Pons (tissue), 1 donor: Measurements from ENCODE around the gene CUBN.
"Not testable (repeated sequence)": the region's sequence is repeated elsewhere in the genome, so short reads cannot be mapped to it uniquely, and the experiment has no call there.

ENCODE experiments used
- DNase-seq: peaks from one replicate; pipeline ENCODE4 v3.0.0-alpha.2; 2016; ENCODE audit warnings: low spot score

Gene CUBN

DNA sequence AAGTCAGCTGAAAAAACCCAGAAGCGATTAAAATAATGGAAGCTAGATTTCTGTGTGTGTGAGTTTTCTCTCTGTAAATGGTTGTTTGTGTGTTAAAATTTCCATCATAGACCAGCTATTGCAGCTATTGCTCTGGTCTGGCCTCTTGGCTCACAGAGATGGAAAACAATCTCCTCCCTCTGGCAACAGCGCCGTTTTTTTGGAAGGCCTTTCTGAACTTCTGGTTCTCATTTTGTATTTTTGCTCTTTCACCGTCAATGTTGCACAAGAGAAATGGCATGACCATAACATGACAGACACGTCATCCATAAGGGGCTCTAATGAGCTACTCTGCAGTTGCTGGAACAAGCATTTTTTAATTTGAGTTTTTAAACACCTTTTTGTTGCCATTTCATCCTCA, 91.0 kb downstream of the CUBN start:
- DNase-seq = no peak

DNA sequence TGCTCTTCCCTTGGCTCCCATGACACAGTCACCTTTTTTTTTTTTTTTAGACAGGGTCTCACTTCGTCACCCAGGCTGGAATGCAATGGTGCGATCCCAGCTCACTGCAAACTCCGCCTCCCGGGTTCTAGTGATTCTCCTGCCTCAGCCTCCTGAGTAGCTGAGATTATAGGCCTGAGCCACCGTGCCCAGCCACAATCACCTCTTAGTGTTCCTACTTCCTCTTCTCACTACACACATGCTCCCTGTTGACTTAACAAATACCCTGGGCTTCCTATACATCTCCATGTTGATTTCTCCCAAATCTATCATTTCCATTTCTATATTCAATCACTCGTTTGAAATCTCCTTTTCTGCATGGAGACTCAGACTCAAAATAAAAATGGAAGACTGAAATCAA, 91.7 kb downstream of the CUBN start:
- DNase-seq = no peak

- no peak for DNase-seq
Observed at GRCh38 chr10:17035446-17035845, 94.2 kb downstream of the CUBN start.

- DNase-seq = no peak
Observed at GRCh38 chr10:17033529-17034260, 95.9 kb downstream of the CUBN start.

DNA sequence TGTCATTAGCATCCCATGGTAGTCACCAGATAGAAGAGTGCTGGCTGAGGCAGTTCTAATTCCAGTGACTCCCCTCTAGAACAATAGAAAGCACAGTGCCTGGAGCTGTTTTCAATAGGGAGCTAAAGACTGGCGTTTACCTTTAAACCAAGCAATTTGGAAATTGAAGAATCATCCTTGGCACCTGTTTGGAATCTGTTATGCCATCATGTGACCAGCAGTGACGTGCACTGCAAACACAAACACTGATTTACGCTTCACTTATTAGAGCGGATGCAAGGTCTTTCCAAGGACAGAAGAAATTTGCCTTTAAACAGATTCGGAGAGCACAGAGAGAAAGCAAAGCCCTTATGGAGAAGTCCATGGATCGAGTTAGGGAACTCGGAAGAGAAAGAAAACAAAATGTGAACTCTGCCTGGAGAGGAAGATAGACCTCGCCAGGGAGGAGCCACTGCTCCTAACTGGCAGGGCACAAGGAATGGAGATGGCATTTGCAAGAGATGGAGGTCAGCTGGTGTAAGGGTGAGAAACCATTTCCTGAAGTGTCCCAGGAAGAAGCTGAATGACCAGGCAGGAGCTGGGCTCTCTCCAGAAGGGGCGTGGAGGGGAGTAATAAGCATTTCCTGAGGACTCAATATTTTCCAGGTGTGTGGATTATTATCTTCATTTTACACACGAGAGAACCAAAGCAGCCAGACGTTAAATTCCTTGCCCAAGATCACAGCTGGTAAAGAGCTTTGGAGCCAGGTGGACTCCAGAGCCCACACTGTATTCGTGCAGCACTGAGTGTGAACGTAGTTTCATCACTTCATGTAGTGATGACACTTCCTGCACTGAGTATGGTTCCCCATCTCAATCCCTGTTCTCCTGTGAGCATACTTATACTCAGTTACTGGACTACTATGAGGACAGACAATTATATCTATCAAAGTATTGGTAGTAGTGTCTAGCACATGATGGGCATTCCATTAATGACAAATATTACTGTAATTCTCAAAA, 97.7 kb downstream of the CUBN start:
- DNase-seq = no peak

DNA sequence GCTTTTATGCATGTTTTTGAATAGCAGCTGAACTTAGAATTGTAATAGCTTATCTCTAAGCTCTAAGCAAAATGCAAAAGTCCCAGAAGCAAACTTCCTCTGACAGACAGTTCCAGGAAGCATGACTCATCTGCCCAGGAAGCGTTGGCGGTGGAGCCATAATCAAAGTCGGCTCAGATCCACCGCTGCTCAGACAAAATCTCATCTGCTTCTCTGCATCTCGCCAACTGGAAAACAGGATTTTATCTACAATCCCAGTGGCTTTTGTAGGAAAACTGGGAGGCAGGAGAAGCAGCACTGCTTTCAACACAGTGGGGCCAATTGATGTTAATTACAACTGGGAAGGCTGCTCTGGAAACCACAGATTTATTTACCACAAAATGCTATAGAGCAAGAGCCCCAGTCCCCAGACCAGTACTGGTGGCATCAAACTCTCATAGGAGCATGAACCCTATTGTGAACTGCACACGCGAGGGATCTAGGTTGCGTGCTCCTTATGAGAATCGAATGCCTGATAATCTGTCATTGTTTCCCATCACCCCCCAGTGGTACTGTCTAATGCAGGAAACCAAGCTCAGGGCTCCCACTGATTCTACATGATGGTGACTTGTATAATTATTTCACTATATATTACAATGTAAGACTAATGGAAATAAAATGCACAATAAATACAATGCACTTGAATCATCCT, 99.9 kb downstream of the CUBN start:
- peak; percentile 61 for DNase-seq

GRCh38 chr10:17029239-17029580, 100.4 kb downstream of the CUBN start:
- no peak for DNase-seq

DNA sequence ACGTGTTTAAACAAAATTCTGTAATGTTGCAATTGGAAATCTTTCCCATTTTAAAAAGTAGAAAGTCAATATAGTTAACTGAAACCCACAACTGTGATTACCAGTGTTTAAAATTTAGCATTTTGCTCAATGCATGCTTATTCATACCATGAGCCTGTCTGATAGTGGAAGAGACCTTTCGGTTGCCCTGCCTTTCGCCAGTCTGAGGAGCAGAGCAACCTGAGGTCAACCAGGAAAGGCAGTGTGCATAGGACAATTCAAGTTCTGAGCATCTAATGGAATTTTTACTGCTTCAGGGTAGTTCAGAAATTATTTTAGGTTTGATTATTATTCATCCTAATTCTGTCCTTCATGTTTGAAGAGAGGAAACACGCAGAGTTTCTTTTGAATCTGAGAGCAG, 100.8 kb downstream of the CUBN start:
- no peak for DNase-seq

DNA sequence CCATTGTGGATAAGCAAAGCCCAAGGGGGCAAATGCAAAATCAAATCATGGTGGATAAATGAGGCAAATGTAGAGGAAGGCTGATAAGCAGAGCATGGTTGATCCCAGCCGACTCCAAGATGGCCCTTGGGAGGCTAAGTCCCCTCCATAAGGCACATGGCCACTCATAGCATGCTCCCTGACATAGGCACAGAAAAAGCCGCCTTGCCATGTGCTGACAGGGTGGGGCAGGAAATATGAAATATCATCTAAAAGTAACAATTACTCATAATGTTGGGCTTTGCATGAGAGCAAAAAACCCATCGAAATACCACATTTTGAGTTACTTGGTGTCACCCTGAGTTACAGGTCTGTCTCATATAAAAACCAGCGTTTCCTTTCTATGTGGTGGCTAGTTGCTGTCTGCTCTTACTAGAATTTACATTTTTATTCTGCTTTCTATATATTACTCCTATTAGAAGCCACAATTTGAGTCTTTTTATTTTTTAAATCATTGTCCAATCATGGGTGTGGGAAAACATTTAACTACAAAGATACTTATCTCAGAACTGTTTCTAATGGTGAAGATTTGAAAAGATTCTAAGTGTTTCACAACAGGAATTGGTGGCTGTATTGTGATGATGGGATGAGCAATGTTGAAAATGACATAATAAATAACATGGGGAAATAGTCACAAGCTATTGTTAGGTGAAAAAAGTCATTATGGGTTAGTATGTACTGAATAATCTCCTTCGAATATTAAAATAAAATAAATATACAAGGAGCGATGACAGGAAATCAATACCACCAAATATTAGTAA, 102.7 kb downstream of the CUBN start:
- DNase-seq = no peak

DNA sequence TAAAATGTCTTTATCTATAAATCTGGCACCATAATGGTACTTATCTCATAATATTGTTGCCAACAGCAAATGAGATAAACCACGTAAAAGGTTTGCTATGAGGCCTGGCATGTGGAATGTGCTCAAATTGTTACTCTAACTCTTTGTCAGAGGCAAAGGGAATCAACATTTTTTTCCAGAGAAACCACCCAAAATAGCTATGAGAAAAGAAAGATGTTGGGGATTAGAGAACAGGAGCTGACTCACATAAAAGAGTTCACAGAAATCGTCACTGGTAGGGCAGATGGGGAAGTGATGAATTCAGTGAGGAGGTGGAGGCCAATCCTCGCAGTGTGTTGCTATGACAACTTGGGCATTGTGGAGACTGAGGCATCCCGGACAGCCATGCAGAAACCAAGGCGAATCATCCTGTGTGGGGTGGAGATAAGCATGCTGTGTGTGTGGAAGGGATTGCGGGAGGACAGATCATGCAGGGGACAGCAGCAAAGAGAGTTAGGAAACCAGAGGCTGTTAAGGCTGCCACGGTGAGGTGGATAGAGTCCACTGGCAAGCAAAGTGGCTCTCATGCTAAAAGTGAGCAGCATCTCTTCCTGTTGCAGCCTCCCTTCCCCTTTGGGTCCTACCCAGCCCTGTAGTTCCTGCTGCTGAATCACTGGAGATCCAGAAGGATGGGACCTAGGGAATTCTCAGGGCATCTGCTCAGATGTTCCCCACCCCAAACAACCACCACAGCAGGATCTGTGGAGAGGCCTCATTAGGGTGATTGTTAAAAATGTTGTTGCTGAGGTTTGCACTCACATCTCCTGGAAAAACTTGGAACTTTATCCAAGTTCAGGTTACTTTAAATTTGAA, 103.9 kb downstream of the CUBN start:
- DNase-seq = peak; percentile 35

DNA sequence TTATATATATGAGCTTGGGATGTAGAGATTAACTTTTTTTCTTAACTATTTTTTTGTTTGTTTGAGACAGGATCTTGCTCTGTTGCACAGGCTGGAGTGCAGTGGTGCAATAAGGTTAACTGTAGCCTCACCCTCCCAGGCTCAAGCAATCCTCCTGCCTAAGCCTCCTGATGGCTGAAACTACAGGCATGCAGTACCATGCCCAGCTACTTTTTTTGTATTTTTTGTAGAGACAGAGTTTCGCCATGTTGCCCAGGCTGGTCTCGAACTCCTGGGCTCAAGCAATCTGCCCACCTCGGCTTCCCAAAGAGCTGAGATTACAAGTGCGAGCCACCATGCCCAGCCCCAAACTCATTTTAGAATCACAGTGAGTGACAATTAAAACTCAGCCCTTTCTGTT, 105.2 kb downstream of the CUBN start:
- no peak for DNase-seq

DNA sequence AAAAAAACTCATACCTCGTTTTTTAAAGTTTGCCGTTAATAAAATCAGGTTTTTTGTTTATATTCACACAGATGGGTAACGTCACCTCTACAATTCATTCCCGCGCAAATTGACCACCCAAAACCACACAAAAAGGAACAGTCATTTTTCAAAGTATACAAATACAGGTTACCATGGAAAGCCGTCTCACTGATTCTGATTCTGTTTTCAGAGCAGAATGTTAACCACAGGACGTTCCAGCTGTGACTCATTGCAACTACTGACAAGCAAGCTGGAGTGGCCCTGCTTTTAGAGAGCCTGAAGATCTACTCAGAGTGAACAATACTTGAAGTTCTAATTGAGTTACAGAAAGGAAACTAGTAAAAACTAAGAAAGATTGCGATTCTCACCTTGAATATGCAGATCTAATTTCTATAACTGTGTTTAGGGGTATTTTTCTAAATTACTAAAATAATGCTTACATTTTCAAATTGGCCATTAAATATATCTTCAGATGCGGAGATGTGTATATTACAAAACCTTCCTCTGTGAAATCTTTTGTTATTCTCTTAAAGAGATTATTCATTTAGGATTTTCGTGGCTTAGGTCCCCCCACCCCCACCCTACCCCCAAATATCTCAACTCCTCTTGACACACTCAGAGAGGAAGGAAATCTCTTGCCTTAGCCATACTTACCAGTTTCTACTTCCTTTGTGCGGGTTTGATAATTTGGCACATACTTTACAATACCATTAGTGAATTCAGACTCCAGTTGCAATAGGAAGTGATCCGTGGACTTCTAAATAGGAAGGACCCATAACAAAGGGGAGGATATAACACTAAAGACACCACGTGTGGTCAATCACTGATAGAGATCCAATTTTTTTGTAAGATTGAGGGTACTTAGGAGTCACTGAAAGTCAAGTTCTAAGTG, 106.0 kb downstream of the CUBN start:
- DNase-seq = no peak

DNA sequence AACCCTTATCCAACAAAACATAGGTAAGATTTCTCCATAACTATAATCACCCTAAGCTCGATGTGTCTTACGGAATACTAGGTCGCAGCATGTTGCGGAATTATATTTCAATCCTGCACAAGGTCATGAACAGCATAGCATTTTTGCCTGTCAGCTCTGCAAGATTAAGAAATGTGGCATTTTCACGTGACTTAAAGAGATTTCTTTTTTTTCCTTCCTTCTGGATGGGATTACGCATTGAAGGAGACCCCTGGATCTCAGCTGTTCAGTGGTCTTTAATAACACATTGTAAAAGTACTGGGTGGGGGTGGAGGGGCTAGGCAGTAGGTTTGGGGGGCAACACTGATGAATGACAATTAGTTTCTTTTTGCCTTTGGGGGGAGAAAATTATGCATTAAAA, 106.7 kb downstream of the CUBN start:
- no peak for DNase-seq

- no peak for DNase-seq
Observed at GRCh38 chr10:17022466-17022825, 107.2 kb downstream of the CUBN start.

- DNase-seq = no peak
Observed at GRCh38 chr10:17021656-17022465, 107.8 kb downstream of the CUBN start.

DNA sequence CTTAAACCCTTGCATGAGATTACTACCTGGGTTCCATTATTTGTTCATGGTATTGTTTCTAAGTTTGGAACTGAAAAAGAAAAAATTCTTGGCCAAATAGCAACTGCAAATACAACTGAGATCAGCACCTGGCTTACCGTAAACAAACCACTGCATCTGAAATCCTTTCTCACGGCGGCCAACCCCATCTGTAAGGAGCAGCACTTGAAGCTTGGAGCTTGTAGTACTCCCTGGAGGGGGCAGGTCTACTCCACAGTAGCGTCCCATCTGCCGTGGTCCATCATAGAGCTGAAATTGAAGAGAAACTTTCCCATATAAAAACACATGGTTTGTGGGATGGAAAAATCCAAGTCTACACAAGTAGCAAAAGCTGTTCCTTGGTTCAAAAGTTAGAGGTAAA, 109.9 kb downstream of the CUBN start:
- no peak for DNase-seq

- not testable (repeated sequence) for DNase-seq
Observed at GRCh38 chr10:17013131-17013983, 116.3 kb downstream of the CUBN start.

DNA sequence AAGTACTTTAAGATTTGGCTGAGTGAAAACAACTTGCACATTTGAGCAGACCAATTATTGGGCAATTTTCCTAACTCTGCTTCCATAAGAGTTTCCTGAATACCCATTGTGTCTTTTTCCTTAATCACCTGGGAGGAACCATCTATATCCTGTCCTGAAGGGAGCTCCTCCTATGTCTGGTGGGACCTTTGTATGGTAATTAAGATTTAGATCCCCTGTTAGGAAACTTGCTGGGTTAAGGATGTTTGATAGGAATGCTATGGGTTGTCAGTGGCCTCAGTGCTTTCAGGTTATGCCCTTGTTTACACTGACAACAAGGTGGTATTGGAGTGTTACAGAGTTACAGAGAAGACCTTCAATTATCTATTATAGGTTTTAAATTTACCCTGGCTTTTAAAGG, 116.9 kb downstream of the CUBN start:
- not testable (repeated sequence) for DNase-seq
